DND-41 (cell line): ENCODE data around the gene TMEM11.

ENCODE experiments used
- EZH2 ChIP-seq: IDR thresholded peaks from 3 replicates; pipeline ENCODE4 v1.6.1; 2012; ENCODE audit warnings: borderline replicate concordance, low read depth, mild to moderate bottlenecking, moderate library complexity, low read length, inconsistent platforms; ENCODE audit not compliant: severe bottlenecking
- TF ChIP-seq, protein P1 (sequence below): IDR thresholded peaks from 2 replicates; pipeline ENCODE4 v1.5.1; 2012; ENCODE audit warnings: borderline replicate concordance, low read length, moderate library complexity, mild to moderate bottlenecking; ENCODE audit not compliant: poor library complexity, severe bottlenecking; ENCODE audit errors: extremely low read depth

DNA sequence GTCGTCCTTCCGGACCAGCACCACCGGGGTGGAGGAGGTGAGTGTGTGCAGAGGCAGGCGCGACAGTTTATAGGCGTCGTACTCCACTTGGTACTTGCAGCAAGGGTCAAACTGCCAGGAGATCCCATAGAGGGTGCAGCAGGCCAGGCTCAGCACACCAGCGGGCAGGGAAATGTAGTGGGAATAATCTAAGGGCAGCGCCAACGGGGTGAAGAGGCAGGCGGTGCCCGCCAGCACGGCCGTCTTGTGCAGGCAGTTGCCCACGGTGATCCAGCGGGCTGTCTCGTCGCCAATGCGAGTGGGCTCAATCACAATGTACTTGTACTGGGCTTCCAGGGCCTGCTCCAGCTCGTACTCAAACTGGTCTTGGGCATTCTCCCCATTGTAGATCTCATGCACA is 15.6 kb downstream of the TMEM11 start:
- TF ChIP-seq, protein P1, sequence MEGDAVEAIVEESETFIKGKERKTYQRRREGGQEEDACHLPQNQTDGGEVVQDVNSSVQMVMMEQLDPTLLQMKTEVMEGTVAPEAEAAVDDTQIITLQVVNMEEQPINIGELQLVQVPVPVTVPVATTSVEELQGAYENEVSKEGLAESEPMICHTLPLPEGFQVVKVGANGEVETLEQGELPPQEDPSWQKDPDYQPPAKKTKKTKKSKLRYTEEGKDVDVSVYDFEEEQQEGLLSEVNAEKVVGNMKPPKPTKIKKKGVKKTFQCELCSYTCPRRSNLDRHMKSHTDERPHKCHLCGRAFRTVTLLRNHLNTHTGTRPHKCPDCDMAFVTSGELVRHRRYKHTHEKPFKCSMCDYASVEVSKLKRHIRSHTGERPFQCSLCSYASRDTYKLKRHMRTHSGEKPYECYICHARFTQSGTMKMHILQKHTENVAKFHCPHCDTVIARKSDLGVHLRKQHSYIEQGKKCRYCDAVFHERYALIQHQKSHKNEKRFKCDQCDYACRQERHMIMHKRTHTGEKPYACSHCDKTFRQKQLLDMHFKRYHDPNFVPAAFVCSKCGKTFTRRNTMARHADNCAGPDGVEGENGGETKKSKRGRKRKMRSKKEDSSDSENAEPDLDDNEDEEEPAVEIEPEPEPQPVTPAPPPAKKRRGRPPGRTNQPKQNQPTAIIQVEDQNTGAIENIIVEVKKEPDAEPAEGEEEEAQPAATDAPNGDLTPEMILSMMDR = no peak
- TF ChIP-seq EZH2 = no peak
